DOHH2 (cell line): Measurements from ENCODE around the gene HERC2.

Experiments used
- EZH2phosphoT487 ChIP-seq: fragments of 200-600 bp; sonication (generic); IDR thresholded peaks from 2 replicates; pipeline ENCODE4 v1.6.1; 2017; ENCODE audit warnings: borderline replicate concordance, mild to moderate bottlenecking, antibody characterized with exemption, low read length, moderate library complexity, mixed read lengths
- TF ChIP-seq, protein P1 (sequence below): fragments of 200-600 bp; sonication (generic); IDR thresholded peaks from one replicate; pipeline ENCODE4 v1.5.1; 2014; ENCODE audit warnings: antibody characterized with exemption, mild to moderate bottlenecking, low read depth, low read length; ENCODE audit not compliant: poor library complexity, severe bottlenecking

DNA sequence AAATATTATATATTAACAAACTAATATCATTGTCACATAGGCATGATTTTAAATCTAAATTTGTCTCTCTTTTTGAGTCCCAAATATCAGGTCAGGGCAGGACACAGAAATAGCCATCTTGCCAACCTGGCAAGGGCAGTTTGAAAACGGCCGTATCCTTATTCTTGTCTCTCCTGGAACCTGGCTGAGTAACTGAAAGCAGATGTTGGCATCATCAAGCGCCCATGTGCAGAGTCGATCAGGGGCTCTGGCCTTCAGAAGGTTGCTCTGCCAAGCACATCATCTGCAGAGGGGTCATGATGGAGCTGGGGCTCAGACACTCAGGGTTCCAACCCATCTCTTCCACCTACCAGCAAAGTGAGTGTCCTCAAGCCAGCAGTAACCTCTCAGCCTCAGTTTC lies 167.7 kb downstream of the HERC2 start:
- TF ChIP-seq, protein P1, sequence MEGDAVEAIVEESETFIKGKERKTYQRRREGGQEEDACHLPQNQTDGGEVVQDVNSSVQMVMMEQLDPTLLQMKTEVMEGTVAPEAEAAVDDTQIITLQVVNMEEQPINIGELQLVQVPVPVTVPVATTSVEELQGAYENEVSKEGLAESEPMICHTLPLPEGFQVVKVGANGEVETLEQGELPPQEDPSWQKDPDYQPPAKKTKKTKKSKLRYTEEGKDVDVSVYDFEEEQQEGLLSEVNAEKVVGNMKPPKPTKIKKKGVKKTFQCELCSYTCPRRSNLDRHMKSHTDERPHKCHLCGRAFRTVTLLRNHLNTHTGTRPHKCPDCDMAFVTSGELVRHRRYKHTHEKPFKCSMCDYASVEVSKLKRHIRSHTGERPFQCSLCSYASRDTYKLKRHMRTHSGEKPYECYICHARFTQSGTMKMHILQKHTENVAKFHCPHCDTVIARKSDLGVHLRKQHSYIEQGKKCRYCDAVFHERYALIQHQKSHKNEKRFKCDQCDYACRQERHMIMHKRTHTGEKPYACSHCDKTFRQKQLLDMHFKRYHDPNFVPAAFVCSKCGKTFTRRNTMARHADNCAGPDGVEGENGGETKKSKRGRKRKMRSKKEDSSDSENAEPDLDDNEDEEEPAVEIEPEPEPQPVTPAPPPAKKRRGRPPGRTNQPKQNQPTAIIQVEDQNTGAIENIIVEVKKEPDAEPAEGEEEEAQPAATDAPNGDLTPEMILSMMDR: no peak
- TF ChIP-seq EZH2phosphoT487: no peak
